Body of pancreas (tissue), 4 donors: ENCODE data around the gene TEDDM1.

Experiments used
- POLR2A ChIP-seq, 3 donors: fragments of 450-650 bp; IDR thresholded peaks; one replicate each; pipeline ENCODE4 v1.6.1; 2016; ENCODE audit warnings: antibody characterized with exemption in 3 of 3, mild to moderate bottlenecking in 2 of 3
- TF ChIP-seq, protein P1 (sequence below), 7 experiments: fragments of 450-650 bp in 4 of 7; fragments of 200-600 bp in 3 of 7; sonication (generic) in 3 of 7; IDR thresholded peaks; one replicate each; pipeline ENCODE4 v1.5.1; 2016 to 2019; ENCODE audit warnings: antibody characterized with exemption in 7 of 7

DNA sequence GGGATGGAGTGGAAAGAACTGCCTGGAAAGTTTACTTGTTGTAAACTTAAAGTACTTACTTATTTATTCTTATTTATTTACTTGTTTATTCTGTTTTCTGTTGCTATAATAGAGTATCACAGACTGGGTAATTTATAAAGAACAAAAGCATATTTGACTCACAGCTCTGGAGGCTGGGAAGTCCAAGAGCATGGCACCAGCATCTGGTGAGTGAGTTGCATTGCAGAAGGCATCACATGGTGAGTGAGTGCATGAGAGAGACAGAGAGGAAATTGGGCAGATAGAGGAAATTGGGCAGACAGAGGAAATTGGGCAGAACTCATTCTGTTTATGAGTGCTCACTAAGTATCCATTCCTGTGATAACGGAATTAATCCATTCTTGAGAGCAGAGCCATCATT, 37.9 kb upstream of the TEDDM1 start:
- TF ChIP-seq POLR2A (IDR thresholded peaks at IDR 0.05) = no peak
- TF ChIP-seq, protein P1, sequence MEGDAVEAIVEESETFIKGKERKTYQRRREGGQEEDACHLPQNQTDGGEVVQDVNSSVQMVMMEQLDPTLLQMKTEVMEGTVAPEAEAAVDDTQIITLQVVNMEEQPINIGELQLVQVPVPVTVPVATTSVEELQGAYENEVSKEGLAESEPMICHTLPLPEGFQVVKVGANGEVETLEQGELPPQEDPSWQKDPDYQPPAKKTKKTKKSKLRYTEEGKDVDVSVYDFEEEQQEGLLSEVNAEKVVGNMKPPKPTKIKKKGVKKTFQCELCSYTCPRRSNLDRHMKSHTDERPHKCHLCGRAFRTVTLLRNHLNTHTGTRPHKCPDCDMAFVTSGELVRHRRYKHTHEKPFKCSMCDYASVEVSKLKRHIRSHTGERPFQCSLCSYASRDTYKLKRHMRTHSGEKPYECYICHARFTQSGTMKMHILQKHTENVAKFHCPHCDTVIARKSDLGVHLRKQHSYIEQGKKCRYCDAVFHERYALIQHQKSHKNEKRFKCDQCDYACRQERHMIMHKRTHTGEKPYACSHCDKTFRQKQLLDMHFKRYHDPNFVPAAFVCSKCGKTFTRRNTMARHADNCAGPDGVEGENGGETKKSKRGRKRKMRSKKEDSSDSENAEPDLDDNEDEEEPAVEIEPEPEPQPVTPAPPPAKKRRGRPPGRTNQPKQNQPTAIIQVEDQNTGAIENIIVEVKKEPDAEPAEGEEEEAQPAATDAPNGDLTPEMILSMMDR (IDR thresholded peaks at IDR 0.05) = no peak
